ENCODE data around the gene CNIH1.

The CNIH1 gene

GRCh38 chr14:54488646-54489317 is 47.6 kb upstream of the CNIH1 start, which contains the start of gene GMFB:
GMFB (minus strand) TSS chr14:54488980; CDS start chr14:54488927, 53 bp downstream.
- Histone ChIP-seq H3K27ac (peak within 1 kb of the TSS; percentile 43), H3K4me1 (ENCODE audit: low read depth, poor library complexity, severe bottlenecking) (peaks cover 34% of the 10 kb centered on the region), H3K79me2 (ENCODE audit: insufficient read depth, low read depth) (peaks cover 45% of the 10 kb centered on the region; the same call in 1 of the 2 replicates)

DNA sequence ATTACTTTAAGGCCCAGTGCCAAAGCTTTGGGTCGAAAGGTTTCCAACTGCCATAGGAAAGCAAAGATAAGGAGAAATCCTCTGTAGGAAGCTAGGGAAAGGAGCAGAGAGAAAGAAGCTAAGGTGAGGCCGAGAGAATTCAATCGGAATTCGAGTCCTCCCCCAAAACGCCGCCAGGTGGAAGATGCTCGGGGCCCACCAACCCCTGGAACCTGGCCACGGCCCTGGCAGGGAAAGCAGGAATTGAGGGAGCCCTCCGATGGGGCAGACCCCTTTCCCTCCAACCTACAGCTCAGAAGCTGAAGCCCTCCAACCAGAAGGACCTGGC is 47.1 kb upstream of the CNIH1 start:
- Histone ChIP-seq H3K36me3 (ENCODE audit: insufficient read depth) (no peaks in the 10 kb centered on the region), H3K27me3 (ENCODE audit: insufficient read depth, low read depth) (no peaks in the 10 kb centered on the region), H3K4me1 (ENCODE audit: low read depth, poor library complexity, severe bottlenecking) (peaks cover 39% of the 10 kb centered on the region), H3K9ac (peak overlapping the region; percentile 77), H4K20me1 (ENCODE audit: insufficient read depth) (no peaks in the 10 kb centered on the region), H3K4me2 (peak overlapping the region; percentile 85), H3K27ac (peak overlapping the region; percentile 43), H2AFZ (ENCODE audit: low read depth) (peak overlapping the region; percentile 52), H3K4me3 (IDR thresholded peaks at IDR 0.05; ENCODE audit: insufficient read depth, low read depth, low read length) (no peak overlapping the region), H3K79me2 (ENCODE audit: insufficient read depth, low read depth) (peaks cover 49% of the 10 kb centered on the region; the same call in 1 of the 2 replicates)
- TF ChIP-seq CTCF (conservative IDR thresholded peaks at IDR 0.05; ENCODE audit: low read depth, low read length) = no peak

More at GRCh38 chr14:54488646-54489317, 47.6 kb upstream of the CNIH1 start, which contains the start of gene GMFB:
- Histone ChIP-seq H3K4me3 (IDR thresholded peaks at IDR 0.05; ENCODE audit: insufficient read depth, low read depth, low read length) (no peak within 1 kb of the TSS), H3K27me3 (ENCODE audit: insufficient read depth, low read depth) (no peaks in the 10 kb centered on the region), H3K4me2 (peak within 1 kb of the TSS; percentile 85), H3K9ac (peak within 1 kb of the TSS; percentile 77), H4K20me1 (ENCODE audit: insufficient read depth) (no peaks in the 10 kb centered on the region), H3K36me3 (ENCODE audit: insufficient read depth) (no peaks in the 10 kb centered on the region), H2AFZ (ENCODE audit: low read depth) (peak within 1 kb of the TSS; percentile 91)
- TF ChIP-seq CTCF (conservative IDR thresholded peaks at IDR 0.05; ENCODE audit: low read depth, low read length) = no peak

DNA sequence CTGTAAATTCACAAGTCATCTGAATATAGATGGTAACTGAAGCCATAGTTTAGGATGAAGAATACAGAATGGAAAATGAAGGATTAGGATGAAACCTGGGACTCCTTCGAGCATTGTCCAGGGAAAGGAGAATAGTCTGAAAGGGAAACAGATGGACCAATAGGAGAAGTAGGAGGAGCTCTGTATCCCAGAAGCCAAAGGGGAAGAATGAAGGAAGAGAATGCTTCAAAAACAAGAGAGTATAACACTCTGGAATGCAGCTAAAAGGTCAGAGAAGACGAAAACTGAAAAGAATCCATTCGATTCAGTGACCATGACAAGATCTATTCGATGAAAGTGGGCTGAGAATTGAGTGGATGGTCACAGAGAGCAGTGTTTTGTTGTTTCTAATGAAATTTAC is 46.6 kb upstream of the CNIH1 start:
- H3K36me3 ChIP-seq (ENCODE audit: insufficient read depth) = no peaks in the 10 kb centered on the region
- peaks cover 43% of the 10 kb centered on the region for H3K4me1 ChIP-seq (ENCODE audit: low read depth, poor library complexity, severe bottlenecking)
- H4K20me1 ChIP-seq (ENCODE audit: insufficient read depth) = no peaks in the 10 kb centered on the region
- peaks cover 49% of the 10 kb centered on the region; the same call in 1 of the 2 replicates for H3K79me2 ChIP-seq (ENCODE audit: insufficient read depth, low read depth)
- H2AFZ ChIP-seq (ENCODE audit: low read depth) = no peak overlapping the region
- H3K4me2 ChIP-seq = peak overlapping the region; percentile 85
- peak overlapping the region; percentile 77 for H3K9ac ChIP-seq
- H3K4me3 ChIP-seq (IDR thresholded peaks at IDR 0.05; ENCODE audit: insufficient read depth, low read depth, low read length) = no peak overlapping the region
- H3K27ac ChIP-seq = no peak overlapping the region
- no peak for TF ChIP-seq CTCF (conservative IDR thresholded peaks at IDR 0.05; ENCODE audit: low read depth, low read length)
- H3K27me3 ChIP-seq (ENCODE audit: insufficient read depth, low read depth) = no peaks in the 10 kb centered on the region

DNA sequence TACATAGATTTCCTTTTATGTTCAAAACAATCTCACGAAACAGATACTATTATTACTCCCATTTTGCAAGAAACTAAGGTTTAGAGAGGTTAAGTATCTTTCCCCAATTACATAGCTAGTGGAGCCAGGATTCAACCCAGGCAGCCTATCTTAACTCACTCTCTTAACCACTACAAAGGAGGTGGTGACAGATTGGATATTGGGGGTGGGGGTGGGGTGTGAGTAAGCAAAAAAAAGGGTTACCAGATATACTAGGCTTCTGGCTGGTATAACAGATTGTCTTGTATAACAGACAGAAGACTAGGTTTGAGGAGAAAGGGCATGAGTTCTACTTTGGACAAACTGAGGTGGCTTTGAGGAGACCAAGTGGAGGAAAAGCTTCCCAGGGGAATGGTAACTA is 45.5 kb upstream of the CNIH1 start:
- H3K27ac ChIP-seq = no peak overlapping the region
- peaks cover 49% of the 10 kb centered on the region; the same call in 1 of the 2 replicates for H3K79me2 ChIP-seq (ENCODE audit: insufficient read depth, low read depth)
- no peak for TF ChIP-seq CTCF (conservative IDR thresholded peaks at IDR 0.05; ENCODE audit: low read depth, low read length)
- no peak overlapping the region for H3K9ac ChIP-seq
- peaks cover 43% of the 10 kb centered on the region for H3K4me1 ChIP-seq (ENCODE audit: low read depth, poor library complexity, severe bottlenecking)
- H3K36me3 ChIP-seq (ENCODE audit: insufficient read depth) = peaks cover 3% of the 10 kb centered on the region; the same call in 1 of the 2 replicates
- peak overlapping the region; percentile 17; the same call in 1 of the 2 replicates for H3K4me2 ChIP-seq
- H2AFZ ChIP-seq (ENCODE audit: low read depth) = no peak overlapping the region
- no peak overlapping the region for H3K4me3 ChIP-seq (IDR thresholded peaks at IDR 0.05; ENCODE audit: insufficient read depth, low read depth, low read length)
- no peaks in the 10 kb centered on the region for H4K20me1 ChIP-seq (ENCODE audit: insufficient read depth)
- no peaks in the 10 kb centered on the region for H3K27me3 ChIP-seq (ENCODE audit: insufficient read depth, low read depth)

All from KMS-11 (cell line).